HepG2 (cell line): ENCODE measurements around the gene LPXN. TPM values are rescaled to one million over a fixed set of nuclear protein-coding genes. Genes with fewer than 3 reads are reported as not detected.

ENCODE experiments used
- ATAC-seq: fragments of 200-7000 bp; cut with Tn5 transposase; 3 replicates; pipeline ENCODE4 v1.9.1; 2020; ENCODE audit warnings: mild to moderate bottlenecking, moderate library complexity
- BruUV-seq: library from RNA; stranded (reverse); fragments of 400-500 nt; replicated peaks from 2 replicates; lab custom pipeline; 2021; lab: Mats Ljungman, UMichigan
- CTCF ChIA-PET: fragments of 300-600 bp; formaldehyde crosslinking; extraction: SDS; loops from one replicate; lab custom pipeline; 2021; ENCODE audit warnings: low total read pairs, inconsistent platforms, low intra/inter-chr PET ratio; lab: Yijun Ruan, JAX
- POLR2A ChIA-PET: fragments of 350-600 bp; sonication (Branson Sonifier 250); formaldehyde crosslinking; loops from one replicate; lab custom pipeline; 2020; ENCODE audit warnings: antibody characterized with exemption, inconsistent platforms; lab: Yijun Ruan, JAX
- DNase-seq: peaks from one replicate; pipeline ENCODE4 v3.0.0-alpha.2; 2015; ENCODE audit warnings: low spot score
- FAIRE-seq: peaks from 3 replicates; lab custom pipeline; 2011; peaks lifted over from hg19 to GRCh38; lab: Jason Lieb, UNC
- H2AFZ ChIP-seq: one replicate; pipeline ENCODE4 v1.6.1; 2011; ENCODE audit warnings: low read length, inconsistent platforms
- H3K27ac ChIP-seq: fragments of 300-600 bp; 3 replicates; pipeline ENCODE4 v1.8.0; 2011; ENCODE audit warnings: mixed run types, mild to moderate bottlenecking, mixed read lengths, low read length, inconsistent platforms; ENCODE audit not compliant: insufficient read depth; ENCODE audit errors: extremely low read length
- H3K27me3 ChIP-seq, 2 experiments: fragments of 200-600 bp in 1 of 2; 2 replicates in 1 of 2; 3 replicates in 1 of 2; pipeline versions ENCODE4 v1.6.0 to v1.8.0; 2011; ENCODE audit warnings: low read length in 2 of 2, mild to moderate bottlenecking in 2 of 2, moderate library complexity in 2 of 2, inconsistent platforms in 1 of 2; ENCODE audit not compliant: insufficient read depth in 2 of 2, control insufficient read depth in 1 of 2
- H3K36me3 ChIP-seq, 2 experiments: fragments of 200-600 bp in 1 of 2; replicated peaks in 1 of 2; 2 replicates in 1 of 2; 3 replicates in 1 of 2; pipeline versions ENCODE4 v1.5.1 to v1.8.0; 2011; ENCODE audit warnings: low read length in 2 of 2, inconsistent platforms in 1 of 2; ENCODE audit not compliant: insufficient read depth in 2 of 2, control insufficient read depth in 1 of 2
- H3K4me1 ChIP-seq: 2 replicates; pipeline ENCODE4 v1.5.1; 2012; ENCODE audit warnings: low read length, inconsistent platforms; ENCODE audit not compliant: insufficient read depth
- H3K4me2 ChIP-seq: 2 replicates; pipeline ENCODE4 v1.6.0; 2011; ENCODE audit warnings: low read depth, low read length, inconsistent platforms
- H3K4me3 ChIP-seq, 3 experiments: fragments of 200-600 bp in 1 of 3; sonication (generic), shearing (Covaris generic) in 1 of 3; replicated peaks in 1 of 3; 2 replicates each; pipeline ENCODE4 v1.5.1; 2011 to 2016; ENCODE audit warnings: low read length in 3 of 3, inconsistent platforms in 2 of 3, low read depth in 2 of 3, mild to moderate bottlenecking in 2 of 3, control low read depth in 1 of 3, mixed read lengths in 1 of 3; ENCODE audit not compliant: insufficient read depth in 1 of 3
- H3K79me2 ChIP-seq: one replicate; pipeline ENCODE4 v1.6.1; 2011; ENCODE audit warnings: low read length, inconsistent platforms; ENCODE audit not compliant: insufficient read depth
- H3K9ac ChIP-seq: 2 replicates; pipeline ENCODE4 v1.6.0; 2011; ENCODE audit warnings: mild to moderate bottlenecking, low read depth, low read length, inconsistent platforms; ENCODE audit not compliant: insufficient read depth
- H3K9me3 ChIP-seq: 2 replicates; pipeline ENCODE4 v1.5.1; 2012; ENCODE audit warnings: mild to moderate bottlenecking, low read length
- H4K20me1 ChIP-seq: 2 replicates; pipeline ENCODE4 v1.6.0; 2011; ENCODE audit warnings: inconsistent platforms, mild to moderate bottlenecking, low read length, moderate library complexity; ENCODE audit not compliant: insufficient read depth
- AKAP8 ChIP-seq: sonication (generic); formaldehyde crosslinking; IDR thresholded peaks from 2 replicates; pipeline ENCODE4 v1.5.1; 2020; ENCODE audit warnings: mild to moderate bottlenecking, missing genetic modification reagents
- HNRNPLL ChIP-seq: fragments of 200-400 bp; formaldehyde crosslinking; IDR thresholded peaks from 2 replicates; pipeline ENCODE4 v1.6.1; 2017; ENCODE audit warnings: mild to moderate bottlenecking, low read depth, low read length; ENCODE audit not compliant: poor library complexity, severe bottlenecking
- SMARCE1 ChIP-seq: fragments of 450-650 bp; IDR thresholded peaks from 2 replicates; pipeline ENCODE4 v1.6.1; 2017; ENCODE audit warnings: borderline replicate concordance
- SRF ChIP-seq: IDR thresholded peaks from 2 replicates; pipeline ENCODE4 v1.6.1; 2011; ENCODE audit warnings: mild to moderate bottlenecking, low read depth, low read length, moderate library complexity
- ZBTB38 ChIP-seq: sonication (generic); formaldehyde crosslinking; IDR thresholded peaks from 2 replicates; pipeline ENCODE4 v1.5.1; 2020; ENCODE audit warnings: mild to moderate bottlenecking, missing genetic modification reagents
- ZNF205 ChIP-seq: IDR thresholded peaks from 2 replicates; pipeline ENCODE4 v1.6.1; 2018; ENCODE audit warnings: missing biosample characterization, missing genetic modification reagents
- ZNF564 ChIP-seq: sonication (generic); formaldehyde crosslinking; IDR thresholded peaks from 2 replicates; pipeline ENCODE4 v1.8.1; 2023; ENCODE audit warnings: mild to moderate bottlenecking, missing genetic modification reagents
- ZSCAN25 ChIP-seq: sonication (generic); formaldehyde crosslinking; IDR thresholded peaks from 2 replicates; pipeline ENCODE4 v1.8.0; 2022; ENCODE audit warnings: mild to moderate bottlenecking, missing genetic modification reagents
- ZSCAN31 ChIP-seq: sonication (generic); formaldehyde crosslinking; IDR thresholded peaks from 2 replicates; pipeline ENCODE4 v1.5.0; 2020; ENCODE audit warnings: low read depth, mild to moderate bottlenecking, missing genetic modification reagents
- WGBS: methylation state at CpG from one replicate; pipeline ENCODE4 v1.1.6; 2017; ENCODE audit warnings: low lambda C conversion rate; 5-methylcytosine and 5-hydroxymethylcytosine counted together
- in situ Hi-C: cut with HindIII; loops from 2 replicates; pipeline ENCODE4 v1.10.0; 2017; ENCODE audit warnings: low pct_unique_long_range_greater_than_20kb; ENCODE audit not compliant: extremely low pct_ligation_motif_present
- intact Hi-C: fragments of 100-400 bp; cut with micrococcal nuclease; formaldehyde crosslinking; loops from one replicate; pipeline ENCODE4 v1.10.0; 2022; ENCODE audit not compliant: unreplicated experiment
- polyA plus RNA-seq, 8 experiments: library from polyadenylated mRNA; depleted of rRNA in 3 of 8; stranded (reverse) in 7 of 8; unstranded in 1 of 8; fragments of >200 nt; fragmentation: Illumina TruSeq in 4 of 8; extraction: Trizol in 4 of 8; gene quantifications; 2 replicates each; pipeline versions ENCODE4 v1.2.1 to v1.2.3, GENCODE V29; 2011 to 2016; ENCODE audit warnings: low read depth in 4 of 8, missing spikeins in 1 of 8, mixed read lengths in 1 of 8; ENCODE audit not compliant: insufficient read depth in 1 of 8
- total RNA-seq, 5 experiments: library from RNA; depleted of rRNA; stranded (reverse); fragments of >200 nt; fragmentation: Illumina TruSeq; extraction: Trizol; gene quantifications; 2 replicates each; pipeline ENCODE4 v1.2.3, GENCODE V29; 2016; ENCODE audit warnings: low read depth in 1 of 5
- TF ChIP-seq, protein P1 (sequence below): sonication (generic); IDR thresholded peaks from 2 replicates; pipeline ENCODE4 v1.6.1; 2016; ENCODE audit warnings: low read depth, borderline replicate concordance
- TF ChIP-seq, protein P2 (sequence below): IDR thresholded peaks from 2 replicates; pipeline ENCODE4 v1.6.1; 2016; ENCODE audit warnings: low read depth
- TF ChIP-seq, protein P3 (sequence below): sonication (generic); formaldehyde crosslinking; IDR thresholded peaks from 2 replicates; pipeline ENCODE4 v1.4.0; 2020; ENCODE audit warnings: mild to moderate bottlenecking, missing genetic modification reagents
- TF ChIP-seq, protein P4 (sequence below): sonication (generic); formaldehyde crosslinking; IDR thresholded peaks from 2 replicates; pipeline ENCODE4 v1.8.0; 2022; ENCODE audit warnings: missing genetic modification reagents, mild to moderate bottlenecking, inconsistent platforms, borderline replicate concordance
- TF ChIP-seq, protein P5 (sequence below): sonication (generic); formaldehyde crosslinking; IDR thresholded peaks from 2 replicates; pipeline ENCODE4 v1.5.0; 2020; ENCODE audit warnings: missing genetic modification reagents
- TF ChIP-seq, protein P6 (sequence below): sonication (generic); formaldehyde crosslinking; IDR thresholded peaks from 2 replicates; pipeline ENCODE4 v1.4.0; 2020; ENCODE audit warnings: missing genetic modification reagents, mild to moderate bottlenecking, borderline replicate concordance

LPXN gene
- total and polyA plus RNA-seq, 2 of the 13 experiments (the other 11 are each of a cell fraction or from before 2014, with no cell fraction given): 1.7 to 3.5 TPM

DNA sequence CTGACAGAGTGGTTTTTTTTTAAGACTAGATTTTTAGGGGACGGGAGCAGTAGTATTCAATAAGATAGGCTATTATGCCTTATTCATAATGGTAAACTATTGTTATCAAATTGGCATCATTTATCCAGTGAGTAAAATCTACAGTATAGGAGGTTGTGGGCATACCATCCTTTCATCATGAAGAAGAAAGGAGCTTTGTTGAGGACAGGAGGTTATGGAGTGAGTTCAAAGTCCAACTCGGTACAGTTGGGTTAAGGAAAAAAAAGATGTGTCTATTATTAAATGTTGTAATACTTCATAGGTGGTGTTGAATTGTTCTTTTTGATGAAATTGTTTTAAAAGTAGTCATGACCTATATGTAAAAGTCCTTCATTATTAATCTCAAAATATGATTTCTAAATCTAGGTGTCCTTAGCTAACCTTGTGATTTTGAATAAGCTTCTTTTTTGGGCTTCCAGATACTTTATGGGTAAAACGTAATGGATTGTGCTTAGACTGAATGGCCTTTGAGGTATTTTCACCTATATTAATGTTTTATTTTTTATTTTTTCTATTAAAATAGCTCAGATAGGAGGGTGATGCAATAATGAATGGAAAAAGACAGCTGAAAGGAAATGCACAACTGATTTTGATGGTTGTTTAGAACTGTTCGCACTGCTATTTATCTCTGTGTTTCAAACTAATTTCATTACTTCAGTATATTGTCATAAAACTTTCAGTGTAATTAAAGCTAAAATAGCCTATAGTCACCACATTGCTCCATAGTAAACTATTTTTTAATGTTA is 31.5 kb upstream of the LPXN start:
- peaks cover 3 to 34% of the 10 kb centered on the region in 2 experiments; a peak in 4 of 5 replicates for H3K36me3 ChIP-seq
- H2AFZ ChIP-seq: no peak overlapping the region
- ATAC-seq (peak; percentile 55), DNase-seq (peak; percentile 84), FAIRE-seq (no peak)
- H3K4me1 ChIP-seq: peaks cover 22% of the 10 kb centered on the region
- H3K79me2 ChIP-seq: peaks cover 75% of the 10 kb centered on the region
- ChIA-PET POLR2A (interaction anchor here (1.4 kb wide), 1 partner anchor 30 kb away, joined by 9 read pairs; no protein-coding TSS in a partner anchor), CTCF (no interaction called here)
- H3K4me2 ChIP-seq: no peak overlapping the region
- peaks cover 2% of the 10 kb centered on the region; the same call in 1 of the 2 replicates for H4K20me1 ChIP-seq
- intact Hi-C loops: no loop called here
- H3K27me3 ChIP-seq: no peaks in the 10 kb centered on the region
- no peak overlapping the region for H3K9ac ChIP-seq
- H3K4me3 ChIP-seq: no peak overlapping the region
- 74% methylated on average over 4 of the region's 4 CpGs for WGBS
- H3K27ac ChIP-seq: peak overlapping the region; percentile 45
- in situ Hi-C loops: no loop called here
- BruUV-seq: no TSS peak
- no peaks in the 10 kb centered on the region for H3K9me3 ChIP-seq
- no peak for TF ChIP-seq ZSCAN31
- no peak for TF ChIP-seq ZNF205 (CRISPR knock-in tag)
- no peak for TF ChIP-seq SMARCE1
- no peak for TF ChIP-seq AKAP8
- TF ChIP-seq SRF: no peak
- no peak for TF ChIP-seq ZSCAN25
- TF ChIP-seq, protein P1, sequence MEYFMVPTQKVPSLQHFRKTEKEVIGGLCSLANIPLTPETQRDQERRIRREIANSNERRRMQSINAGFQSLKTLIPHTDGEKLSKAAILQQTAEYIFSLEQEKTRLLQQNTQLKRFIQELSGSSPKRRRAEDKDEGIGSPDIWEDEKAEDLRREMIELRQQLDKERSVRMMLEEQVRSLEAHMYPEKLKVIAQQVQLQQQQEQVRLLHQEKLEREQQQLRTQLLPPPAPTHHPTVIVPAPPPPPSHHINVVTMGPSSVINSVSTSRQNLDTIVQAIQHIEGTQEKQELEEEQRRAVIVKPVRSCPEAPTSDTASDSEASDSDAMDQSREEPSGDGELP: no peak
- TF ChIP-seq, protein P2, sequence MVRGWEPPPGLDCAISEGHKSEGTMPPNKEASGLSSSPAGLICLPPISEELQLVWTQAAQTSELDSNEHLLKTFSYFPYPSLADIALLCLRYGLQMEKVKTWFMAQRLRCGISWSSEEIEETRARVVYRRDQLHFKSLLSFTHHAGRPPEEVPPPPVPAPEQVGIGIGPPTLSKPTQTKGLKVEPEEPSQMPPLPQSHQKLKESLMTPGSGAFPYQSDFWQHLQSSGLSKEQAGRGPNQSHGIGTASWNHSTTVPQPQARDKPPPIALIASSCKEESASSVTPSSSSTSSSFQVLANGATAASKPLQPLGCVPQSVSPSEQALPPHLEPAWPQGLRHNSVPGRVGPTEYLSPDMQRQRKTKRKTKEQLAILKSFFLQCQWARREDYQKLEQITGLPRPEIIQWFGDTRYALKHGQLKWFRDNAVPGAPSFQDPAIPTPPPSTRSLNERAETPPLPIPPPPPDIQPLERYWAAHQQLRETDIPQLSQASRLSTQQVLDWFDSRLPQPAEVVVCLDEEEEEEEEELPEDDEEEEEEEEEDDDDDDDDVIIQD (CRISPR knock-in tag): peak; percentile 73; the same call in 1 of the 2 replicates
- TF ChIP-seq, protein P3, sequence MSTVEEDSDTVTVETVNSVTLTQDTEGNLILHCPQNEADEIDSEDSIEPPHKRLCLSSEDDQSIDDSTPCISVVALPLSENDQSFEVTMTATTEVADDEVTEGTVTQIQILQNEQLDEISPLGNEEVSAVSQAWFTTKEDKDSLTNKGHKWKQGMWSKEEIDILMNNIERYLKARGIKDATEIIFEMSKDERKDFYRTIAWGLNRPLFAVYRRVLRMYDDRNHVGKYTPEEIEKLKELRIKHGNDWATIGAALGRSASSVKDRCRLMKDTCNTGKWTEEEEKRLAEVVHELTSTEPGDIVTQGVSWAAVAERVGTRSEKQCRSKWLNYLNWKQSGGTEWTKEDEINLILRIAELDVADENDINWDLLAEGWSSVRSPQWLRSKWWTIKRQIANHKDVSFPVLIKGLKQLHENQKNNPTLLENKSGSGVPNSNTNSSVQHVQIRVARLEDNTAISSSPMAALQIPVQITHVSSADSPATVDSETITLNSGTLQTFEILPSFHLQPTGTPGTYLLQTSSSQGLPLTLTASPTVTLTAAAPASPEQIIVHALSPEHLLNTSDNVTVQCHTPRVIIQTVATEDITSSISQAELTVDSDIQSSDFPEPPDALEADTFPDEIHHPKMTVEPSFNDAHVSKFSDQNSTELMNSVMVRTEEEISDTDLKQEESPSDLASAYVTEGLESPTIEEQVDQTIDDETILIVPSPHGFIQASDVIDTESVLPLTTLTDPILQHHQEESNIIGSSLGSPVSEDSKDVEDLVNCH: no peak
- TF ChIP-seq ZBTB38 (CRISPR knock-in tag): no peak
- TF ChIP-seq, protein P4, sequence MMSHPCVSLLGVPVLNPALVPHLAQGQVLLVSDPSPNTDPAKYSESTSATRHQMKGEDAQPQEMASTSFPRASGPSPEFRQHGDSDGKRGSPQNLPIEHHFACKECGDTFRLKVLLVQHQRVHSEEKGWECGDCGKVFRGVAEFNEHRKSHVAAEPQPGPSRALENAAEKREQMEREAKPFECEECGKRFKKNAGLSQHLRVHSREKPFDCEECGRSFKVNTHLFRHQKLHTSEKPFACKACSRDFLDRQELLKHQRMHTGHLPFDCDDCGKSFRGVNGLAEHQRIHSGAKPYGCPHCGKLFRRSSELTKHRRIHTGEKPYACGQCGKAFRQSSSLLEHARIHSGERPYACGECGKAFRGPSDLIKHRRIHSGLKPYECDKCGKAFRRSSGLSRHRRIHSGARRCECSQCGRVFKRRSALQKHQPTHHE (CRISPR knock-in tag): no peak
- TF ChIP-seq, protein P5, sequence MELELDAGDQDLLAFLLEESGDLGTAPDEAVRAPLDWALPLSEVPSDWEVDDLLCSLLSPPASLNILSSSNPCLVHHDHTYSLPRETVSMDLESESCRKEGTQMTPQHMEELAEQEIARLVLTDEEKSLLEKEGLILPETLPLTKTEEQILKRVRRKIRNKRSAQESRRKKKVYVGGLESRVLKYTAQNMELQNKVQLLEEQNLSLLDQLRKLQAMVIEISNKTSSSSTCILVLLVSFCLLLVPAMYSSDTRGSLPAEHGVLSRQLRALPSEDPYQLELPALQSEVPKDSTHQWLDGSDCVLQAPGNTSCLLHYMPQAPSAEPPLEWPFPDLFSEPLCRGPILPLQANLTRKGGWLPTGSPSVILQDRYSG (CRISPR knock-in tag): no peak
- TF ChIP-seq ZNF564 (CRISPR knock-in tag): no peak
- TF ChIP-seq HNRNPLL: no peak
- TF ChIP-seq, protein P6, sequence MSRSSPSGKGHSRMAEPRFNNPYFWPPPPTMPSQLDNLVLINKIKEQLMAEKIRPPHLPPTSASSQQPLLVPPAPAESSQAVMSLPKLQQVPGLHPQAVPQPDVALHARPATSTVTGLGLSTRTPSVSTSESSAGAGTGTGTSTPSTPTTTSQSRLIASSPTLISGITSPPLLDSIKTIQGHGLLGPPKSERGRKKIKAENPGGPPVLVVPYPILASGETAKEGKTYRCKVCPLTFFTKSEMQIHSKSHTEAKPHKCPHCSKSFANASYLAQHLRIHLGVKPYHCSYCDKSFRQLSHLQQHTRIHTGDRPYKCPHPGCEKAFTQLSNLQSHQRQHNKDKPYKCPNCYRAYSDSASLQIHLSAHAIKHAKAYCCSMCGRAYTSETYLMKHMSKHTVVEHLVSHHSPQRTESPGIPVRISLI (CRISPR knock-in tag): peak; percentile 41; the same call in 1 of the 2 replicates
